NCI-H446 treated with DMSO at 0.1 percent for 48 hours (cell line): Measurements from ENCODE around the gene ATP8A2.

Experiments used
- DNase-seq: peaks from one replicate; lab custom pipeline; 2025; lab: John Stamatoyannopoulos, UW

ATP8A2 gene

GRCh38 chr13:25860265-25860664 lies 488.5 kb downstream of the ATP8A2 start:
- DNase-seq: no peak

- DNase-seq: no peak
Measured at GRCh38 chr13:25860862-25861261, 489.1 kb downstream of the ATP8A2 start.

- DNase-seq: no peak
Measured at GRCh38 chr13:25862156-25862555, 490.4 kb downstream of the ATP8A2 start.

- no peak for DNase-seq
Measured at GRCh38 chr13:25864116-25864515, 492.3 kb downstream of the ATP8A2 start.

GRCh38 chr13:25864936-25865335 lies 493.2 kb downstream of the ATP8A2 start:
- no peak for DNase-seq

- no peak for DNase-seq
Measured at GRCh38 chr13:25865391-25865790, 493.6 kb downstream of the ATP8A2 start.

GRCh38 chr13:25867038-25867437 lies 495.3 kb downstream of the ATP8A2 start:
- no peak for DNase-seq

GRCh38 chr13:25868490-25868889 lies 496.7 kb downstream of the ATP8A2 start:
- no peak for DNase-seq

- no peak for DNase-seq
Measured at GRCh38 chr13:25869941-25870340, 498.2 kb downstream of the ATP8A2 start.

GRCh38 chr13:25871389-25872125 lies 499.8 kb downstream of the ATP8A2 start:
- no peak for DNase-seq

GRCh38 chr13:25872481-25873241 lies 500.9 kb downstream of the ATP8A2 start:
- no peak for DNase-seq

- DNase-seq: no peak
Measured at GRCh38 chr13:25873242-25873612, 501.5 kb downstream of the ATP8A2 start.

GRCh38 chr13:25874064-25874737 lies 502.4 kb downstream of the ATP8A2 start:
- no peak for DNase-seq

- DNase-seq: no peak
Measured at GRCh38 chr13:25874907-25875306, 503.1 kb downstream of the ATP8A2 start.

GRCh38 chr13:25876247-25876646 lies 504.5 kb downstream of the ATP8A2 start:
- DNase-seq: no peak

GRCh38 chr13:25879466-25879865 lies 507.7 kb downstream of the ATP8A2 start:
- DNase-seq: no peak

- DNase-seq: no peak
Measured at GRCh38 chr13:25881136-25881926, 509.6 kb downstream of the ATP8A2 start.

- no peak for DNase-seq
Measured at GRCh38 chr13:25881971-25882451, 510.2 kb downstream of the ATP8A2 start.

GRCh38 chr13:25882466-25883357 lies 510.9 kb downstream of the ATP8A2 start:
- no peak for DNase-seq

- no peak for DNase-seq
Measured at GRCh38 chr13:25885418-25885817, 513.6 kb downstream of the ATP8A2 start.
